H9 (cell line): ENCODE results near the gene STK35. TPM values are rescaled to one million over a fixed set of nuclear protein-coding genes. Genes with fewer than 3 reads are reported as not detected.

Experiments
- DNase-seq: peaks from one replicate; pipeline ENCODE4 v3.0.0-alpha.2; 2017
- H2AFZ ChIP-seq: one replicate; pipeline ENCODE4 v1.6.1; 2013; ENCODE audit warnings: mild to moderate bottlenecking, low read length, control low read depth, moderate library complexity
- H2AK5ac ChIP-seq: 2 replicates; pipeline ENCODE4 v1.6.1; 2013; ENCODE audit warnings: low read length, control low read depth, mixed read lengths; ENCODE audit not compliant: insufficient read length
- H2BK120ac ChIP-seq: one replicate; pipeline ENCODE4 v1.6.1; 2013; ENCODE audit warnings: low read depth, mild to moderate bottlenecking, low read length, control low read depth, inconsistent platforms; ENCODE audit not compliant: poor library complexity, severe bottlenecking
- H2BK12ac ChIP-seq: 2 replicates; pipeline ENCODE4 v1.6.1; 2013; ENCODE audit warnings: low read length, control low read depth, mixed read lengths, low read depth; ENCODE audit not compliant: insufficient read length
- H2BK15ac ChIP-seq: 2 replicates; pipeline ENCODE4 v1.6.1; 2013; ENCODE audit warnings: low read depth, low read length, control low read depth
- H2BK20ac ChIP-seq: one replicate; pipeline ENCODE4 v1.6.1; 2013; ENCODE audit warnings: low read depth, mild to moderate bottlenecking, low read length, control low read depth, inconsistent platforms; ENCODE audit not compliant: poor library complexity, severe bottlenecking
- H2BK5ac ChIP-seq: 2 replicates; pipeline ENCODE4 v1.6.1; 2013; ENCODE audit warnings: low read length, control low read depth, mixed read lengths; ENCODE audit not compliant: insufficient read length
- H3K14ac ChIP-seq: 2 replicates; pipeline ENCODE4 v1.6.1; 2013; ENCODE audit warnings: low read length, control low read depth; ENCODE audit not compliant: insufficient read depth
- H3K18ac ChIP-seq: 2 replicates; pipeline ENCODE4 v1.6.1; 2013; ENCODE audit warnings: low read depth, mild to moderate bottlenecking, mixed read lengths, low read length, control low read depth; ENCODE audit not compliant: insufficient read length
- H3K23ac ChIP-seq: 2 replicates; pipeline ENCODE4 v1.6.1; 2013; ENCODE audit warnings: low read length, control low read depth, mixed read lengths, low read depth; ENCODE audit not compliant: insufficient read length
- H3K23me2 ChIP-seq: 2 replicates; pipeline ENCODE4 v1.6.1; 2013; ENCODE audit warnings: low read depth, mild to moderate bottlenecking, mixed read lengths, low read length, control low read depth; ENCODE audit not compliant: insufficient read length, poor library complexity, severe bottlenecking
- H3K27ac ChIP-seq: 2 replicates; pipeline ENCODE4 v1.5.1; 2013; ENCODE audit warnings: low read length, control low read depth, mixed read lengths, low read depth; ENCODE audit not compliant: insufficient read length
- H3K27me3 ChIP-seq: 2 replicates; pipeline ENCODE4 v1.6.1; 2013; ENCODE audit warnings: low read length, control low read depth, inconsistent platforms; ENCODE audit not compliant: insufficient read depth
- H3K4ac ChIP-seq: 2 replicates; pipeline ENCODE4 v1.6.1; 2013; ENCODE audit warnings: low read depth, mild to moderate bottlenecking, control low read depth, inconsistent platforms, low read length, moderate library complexity
- H3K4me1 ChIP-seq: 2 replicates; pipeline ENCODE4 v1.6.1; 2013; ENCODE audit warnings: low read length, control low read depth, inconsistent platforms; ENCODE audit not compliant: insufficient read depth
- H3K4me2 ChIP-seq: 2 replicates; pipeline ENCODE4 v1.6.1; 2013; ENCODE audit warnings: low read length, control low read depth, mixed read lengths; ENCODE audit not compliant: insufficient read length, insufficient read depth
- H3K56ac ChIP-seq: 2 replicates; pipeline ENCODE4 v1.6.1; 2013; ENCODE audit warnings: low read depth, mild to moderate bottlenecking, mixed read lengths, low read length, control low read depth; ENCODE audit not compliant: insufficient read length
- H3K79me1 ChIP-seq: 2 replicates; pipeline ENCODE4 v1.6.1; 2013; ENCODE audit warnings: low read depth, mild to moderate bottlenecking, moderate library complexity, low read length, control low read depth, inconsistent platforms; ENCODE audit not compliant: insufficient read depth, poor library complexity, severe bottlenecking
- H3K79me2 ChIP-seq: 2 replicates; pipeline ENCODE4 v1.6.1; 2013; ENCODE audit warnings: low read length, control low read depth, inconsistent platforms; ENCODE audit not compliant: insufficient read depth
- H3K9ac ChIP-seq: 2 replicates; pipeline ENCODE4 v1.6.1; 2013; ENCODE audit warnings: low read length, control low read depth, mixed read lengths; ENCODE audit not compliant: insufficient read length; ENCODE audit errors: extremely low read depth
- H3K9me3 ChIP-seq: one replicate; pipeline ENCODE4 v1.6.1; 2013; ENCODE audit warnings: low read depth, low read length, inconsistent platforms; ENCODE audit not compliant: control insufficient read depth
- H3T11ph ChIP-seq: one replicate; pipeline ENCODE4 v1.6.1; 2013; ENCODE audit warnings: mild to moderate bottlenecking, low read length, control low read depth, inconsistent platforms
- H4K20me1 ChIP-seq: one replicate; pipeline ENCODE4 v1.6.1; 2013; ENCODE audit not compliant: control insufficient read depth, insufficient read length, insufficient read depth
- H4K5ac ChIP-seq: 2 replicates; pipeline ENCODE4 v1.6.1; 2013; ENCODE audit warnings: low read depth, mild to moderate bottlenecking, mixed read lengths, low read length, control low read depth; ENCODE audit not compliant: insufficient read length
- H4K8ac ChIP-seq: replicated peaks from 2 replicates; pipeline ENCODE4 v1.6.1; 2013; ENCODE audit warnings: low read length, control low read depth, mixed read lengths, low read depth; ENCODE audit not compliant: insufficient read length
- H4K91ac ChIP-seq: 2 replicates; pipeline ENCODE4 v1.6.1; 2013; ENCODE audit warnings: low read depth, mild to moderate bottlenecking, moderate library complexity, mixed read lengths, low read length, control low read depth; ENCODE audit not compliant: insufficient read length
- H3K27ac Mint-ChIP-seq, 3 experiments: 2 replicates in 2 of 3; 3 replicates in 1 of 3; pipeline ENCODE4 v1.8.0; 2020 to 2021; ENCODE audit warnings: mixed read lengths in 3 of 3, mild to moderate bottlenecking in 1 of 3, moderate library complexity in 1 of 3
- H3K27me3 Mint-ChIP-seq: 2 replicates; pipeline ENCODE4 v1.8.0; 2021; ENCODE audit warnings: low read depth, mild to moderate bottlenecking, moderate library complexity, mixed read lengths
- H3K36me3 Mint-ChIP-seq, 3 experiments: 2 replicates in 2 of 3; 3 replicates in 1 of 3; pipeline ENCODE4 v1.8.0; 2020 to 2021; ENCODE audit warnings: low read depth in 3 of 3, mixed read lengths in 3 of 3; ENCODE audit not compliant: insufficient read depth in 1 of 3
- H3K4me1 Mint-ChIP-seq, 2 experiments: 2 replicates each; pipeline ENCODE4 v1.8.0; 2020; ENCODE audit warnings: mixed read lengths in 2 of 2
- H3K4me3 Mint-ChIP-seq, 2 experiments: 2 replicates in 1 of 2; 3 replicates in 1 of 2; pipeline ENCODE4 v1.8.0; 2020 to 2021; ENCODE audit warnings: mild to moderate bottlenecking in 2 of 2, mixed read lengths in 2 of 2, moderate library complexity in 1 of 2
- H3K9me3 Mint-ChIP-seq, 2 experiments: 2 replicates in 1 of 2; 3 replicates in 1 of 2; pipeline ENCODE4 v1.8.0; 2020; ENCODE audit warnings: mild to moderate bottlenecking in 2 of 2, mixed read lengths in 2 of 2, moderate library complexity in 1 of 2
- WGBS: extraction: QIAGEN DNeasy Blood & Tissue Kit; methylation state at CpG from one replicate; pipeline ENCODE4 v1.1.7; 2013; ENCODE audit warnings: missing lambda C conversion rate, low lambda C conversion rate, mixed read lengths; ENCODE audit not compliant: insufficient read length; ENCODE audit errors: extremely low coverage; 5-methylcytosine and 5-hydroxymethylcytosine counted together
- total RNA-seq: library from RNA; stranded (reverse); gene quantifications from 2 replicates; pipeline ENCODE4 v1.2.1, GENCODE V29; 2021
- TF ChIP-seq, protein P1 (sequence below): fragments of 200-600 bp; sonication (generic); conservative IDR thresholded peaks from 3 replicates; pipeline ENCODE4 v1.8.0; 2021; ENCODE audit warnings: antibody characterized with exemption, mild to moderate bottlenecking

STK35 gene
- total RNA-seq, 1 experiment from 2014 or later = 66.2 TPM

DNA sequence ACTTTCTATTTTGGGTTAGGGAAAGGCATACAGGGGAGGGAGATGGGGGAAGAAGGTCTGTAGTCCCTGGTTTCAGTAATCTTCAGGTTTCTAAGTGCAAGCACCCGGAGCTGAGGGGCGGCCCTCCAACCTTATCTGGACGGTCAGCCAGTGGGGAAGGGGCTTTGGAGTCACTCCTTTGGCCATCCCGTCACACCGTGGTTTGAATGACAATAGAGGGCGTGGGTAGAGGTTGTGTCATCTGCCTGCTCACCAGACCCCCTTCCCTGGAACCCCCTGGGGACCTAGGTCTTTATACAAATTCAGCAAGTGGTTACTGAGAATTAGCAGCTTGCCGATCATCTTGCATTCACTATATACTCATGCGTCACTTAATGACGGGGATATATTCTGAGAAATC, 29.1 kb downstream of the STK35 start:
- Histone ChIP-seq H3K56ac (no peak overlapping the region), H4K20me1 (no peaks in the 10 kb centered on the region), H3K27ac (no peak overlapping the region), H3K18ac (no peak overlapping the region), H3K9ac (no peak overlapping the region), H2AFZ (no peak overlapping the region), H4K5ac (no peak overlapping the region), H3K4me1 (peaks cover 7% of the 10 kb centered on the region; the same call in 1 of the 2 replicates), H3K4ac (no peak overlapping the region), H3K23me2 (no peaks in the 10 kb centered on the region), H3K79me1 (no peaks in the 10 kb centered on the region), H2BK120ac (no peak overlapping the region), H3T11ph (no peak overlapping the region), H3K9me3 (no peaks in the 10 kb centered on the region), H2BK20ac (no peak overlapping the region), H3K23ac (no peak overlapping the region), H3K27me3 (no peaks in the 10 kb centered on the region), H3K14ac (no peak overlapping the region), H2BK15ac (no peak overlapping the region), H2BK5ac (no peak overlapping the region), H3K79me2 (no peaks in the 10 kb centered on the region; the same call in 1 of the 2 replicates), H3K4me2 (no peak overlapping the region), H2AK5ac (no peak overlapping the region), H4K8ac (no peak overlapping the region), H4K91ac (no peak overlapping the region), H2BK12ac (no peak overlapping the region)
- peak overlapping the region in 1 of 3 experiments; percentile 74; a peak in 1 of 7 replicates for H3K27ac Mint-ChIP-seq
- H3K4me1 Mint-ChIP-seq = peaks cover 44 to 45% of the 10 kb centered on the region in 2 experiments
- no peak overlapping the region; a peak in 1 of 5 replicates for H3K4me3 Mint-ChIP-seq
- DNase-seq = peak; percentile 47
- no peaks in the 10 kb centered on the region for H3K9me3 Mint-ChIP-seq
- H3K36me3 Mint-ChIP-seq = peaks cover 3 to 12% (median 6%) of the 10 kb centered on the region in 3 experiments; a peak in 4 of 7 replicates
- WGBS = no CpG with 5 or more reads among the region's 9 CpGs
- TF ChIP-seq, protein P1, sequence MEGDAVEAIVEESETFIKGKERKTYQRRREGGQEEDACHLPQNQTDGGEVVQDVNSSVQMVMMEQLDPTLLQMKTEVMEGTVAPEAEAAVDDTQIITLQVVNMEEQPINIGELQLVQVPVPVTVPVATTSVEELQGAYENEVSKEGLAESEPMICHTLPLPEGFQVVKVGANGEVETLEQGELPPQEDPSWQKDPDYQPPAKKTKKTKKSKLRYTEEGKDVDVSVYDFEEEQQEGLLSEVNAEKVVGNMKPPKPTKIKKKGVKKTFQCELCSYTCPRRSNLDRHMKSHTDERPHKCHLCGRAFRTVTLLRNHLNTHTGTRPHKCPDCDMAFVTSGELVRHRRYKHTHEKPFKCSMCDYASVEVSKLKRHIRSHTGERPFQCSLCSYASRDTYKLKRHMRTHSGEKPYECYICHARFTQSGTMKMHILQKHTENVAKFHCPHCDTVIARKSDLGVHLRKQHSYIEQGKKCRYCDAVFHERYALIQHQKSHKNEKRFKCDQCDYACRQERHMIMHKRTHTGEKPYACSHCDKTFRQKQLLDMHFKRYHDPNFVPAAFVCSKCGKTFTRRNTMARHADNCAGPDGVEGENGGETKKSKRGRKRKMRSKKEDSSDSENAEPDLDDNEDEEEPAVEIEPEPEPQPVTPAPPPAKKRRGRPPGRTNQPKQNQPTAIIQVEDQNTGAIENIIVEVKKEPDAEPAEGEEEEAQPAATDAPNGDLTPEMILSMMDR = no peak
- H3K27me3 Mint-ChIP-seq = no peaks in the 10 kb centered on the region; the same call in 1 of the 2 replicates
